ENCODE results near the gene S100A13. TPM values are rescaled to one million over a fixed set of nuclear protein-coding genes. Genes with fewer than 3 reads are reported as not detected.
"Not testable (repeated sequence)": the region's sequence is repeated elsewhere in the genome, so short reads cannot be mapped to it uniquely, and the experiment has no call there.

S100A13 gene
- total RNA-seq, 4 donors from 2014 or later, result 118 to 192 (median 176) TPM

DNA sequence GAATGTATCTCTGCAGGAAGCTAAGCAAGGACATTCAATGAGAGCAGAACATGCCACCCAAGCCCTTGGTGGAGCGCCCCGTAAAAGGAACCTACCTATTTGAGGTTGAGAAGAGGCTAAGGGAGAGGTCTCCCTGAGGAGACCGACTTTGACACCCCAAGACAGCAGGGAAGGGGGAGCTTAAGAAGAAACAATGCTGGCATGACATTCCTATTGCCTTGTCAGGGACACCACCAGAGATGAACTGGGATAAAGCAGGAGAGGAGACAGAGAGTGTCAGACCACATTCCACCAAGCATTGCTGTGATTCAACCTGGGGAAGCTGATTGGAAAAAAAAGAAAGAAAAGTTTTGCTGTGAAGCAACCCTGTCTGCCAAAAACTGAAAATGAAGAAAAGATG lies 48.4 kb downstream of the S100A13 start:
- TF ChIP-seq, protein P1, sequence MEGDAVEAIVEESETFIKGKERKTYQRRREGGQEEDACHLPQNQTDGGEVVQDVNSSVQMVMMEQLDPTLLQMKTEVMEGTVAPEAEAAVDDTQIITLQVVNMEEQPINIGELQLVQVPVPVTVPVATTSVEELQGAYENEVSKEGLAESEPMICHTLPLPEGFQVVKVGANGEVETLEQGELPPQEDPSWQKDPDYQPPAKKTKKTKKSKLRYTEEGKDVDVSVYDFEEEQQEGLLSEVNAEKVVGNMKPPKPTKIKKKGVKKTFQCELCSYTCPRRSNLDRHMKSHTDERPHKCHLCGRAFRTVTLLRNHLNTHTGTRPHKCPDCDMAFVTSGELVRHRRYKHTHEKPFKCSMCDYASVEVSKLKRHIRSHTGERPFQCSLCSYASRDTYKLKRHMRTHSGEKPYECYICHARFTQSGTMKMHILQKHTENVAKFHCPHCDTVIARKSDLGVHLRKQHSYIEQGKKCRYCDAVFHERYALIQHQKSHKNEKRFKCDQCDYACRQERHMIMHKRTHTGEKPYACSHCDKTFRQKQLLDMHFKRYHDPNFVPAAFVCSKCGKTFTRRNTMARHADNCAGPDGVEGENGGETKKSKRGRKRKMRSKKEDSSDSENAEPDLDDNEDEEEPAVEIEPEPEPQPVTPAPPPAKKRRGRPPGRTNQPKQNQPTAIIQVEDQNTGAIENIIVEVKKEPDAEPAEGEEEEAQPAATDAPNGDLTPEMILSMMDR (IDR thresholded peaks at IDR 0.05), result no peak
- DNase-seq (ENCODE audit: low spot score), result no peak
- ATAC-seq (ENCODE audit: low FRiP score), result no peak

DNA sequence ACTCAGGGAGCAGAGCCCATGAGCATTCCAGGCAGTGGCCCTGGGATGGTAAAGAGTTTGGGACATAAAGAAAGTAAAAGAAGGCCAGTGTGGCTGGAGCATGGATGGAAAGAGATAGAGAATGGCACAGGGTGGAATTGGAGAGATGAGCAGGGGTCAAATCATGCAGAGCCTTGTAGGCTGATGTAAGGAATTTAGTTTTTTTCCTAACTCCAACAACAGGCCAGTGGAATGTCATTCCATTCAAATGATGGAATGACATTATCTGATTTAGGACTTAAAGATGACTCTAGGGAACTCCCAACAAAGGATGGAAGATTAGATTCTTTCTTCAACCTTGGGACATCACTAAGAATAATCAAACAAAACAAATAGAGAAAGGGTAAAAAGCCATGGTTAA lies 48.8 kb downstream of the S100A13 start:
- DNase-seq (ENCODE audit: low spot score), result no peak
- ATAC-seq (ENCODE audit: low FRiP score), result no peak
- TF ChIP-seq, protein P1 (IDR thresholded peaks at IDR 0.05), result no peak

DNA sequence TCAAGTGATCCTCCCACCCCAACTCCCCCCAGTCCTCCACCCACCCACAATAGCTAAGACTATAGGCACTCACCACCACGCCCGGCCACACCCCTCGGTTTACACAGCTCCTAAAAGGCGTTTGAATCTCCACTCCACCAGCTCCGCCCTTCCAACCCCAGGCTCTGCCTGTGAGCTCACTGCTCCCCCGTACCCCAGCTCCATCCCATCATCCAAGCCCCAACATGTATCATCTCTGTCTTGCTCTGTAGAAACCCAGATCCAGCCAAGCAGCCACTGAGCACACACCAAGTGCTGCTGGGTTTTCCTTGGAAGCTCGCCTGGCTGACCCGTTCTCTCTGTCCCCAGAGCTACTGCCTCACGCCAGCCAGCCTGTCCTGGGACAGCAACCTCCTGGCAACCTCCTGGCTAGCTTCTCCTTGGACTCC lies 49.7 kb downstream of the S100A13 start:
- ATAC-seq (ENCODE audit: low FRiP score) (peak; percentile 28), DNase-seq (ENCODE audit: low spot score) (no peak)
- TF ChIP-seq, protein P1 (IDR thresholded peaks at IDR 0.05), result no peak

DNA sequence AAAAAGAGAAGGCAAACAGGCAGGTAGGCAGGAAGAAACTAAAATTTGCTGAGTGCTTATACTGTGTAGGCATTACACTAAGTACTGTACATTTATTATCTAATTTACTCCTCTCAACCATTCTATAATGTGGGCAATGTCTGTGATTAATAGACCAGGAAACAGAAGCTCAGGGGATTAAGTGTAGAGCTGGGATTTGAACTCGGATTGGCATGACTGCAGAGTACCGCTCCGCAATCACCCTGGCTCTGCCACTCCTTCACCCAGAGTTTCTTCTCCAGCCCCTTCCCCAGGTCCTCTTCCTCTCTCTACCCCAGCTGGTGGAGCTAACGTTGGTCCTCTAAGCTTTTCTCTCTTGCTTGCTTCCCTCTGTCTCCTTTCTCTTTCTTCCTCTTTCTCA lies 50.2 kb downstream of the S100A13 start:
- no peak for ATAC-seq (ENCODE audit: low FRiP score)
- TF ChIP-seq, protein P1 (IDR thresholded peaks at IDR 0.05), result no peak
- DNase-seq (ENCODE audit: low spot score), result no peak

DNA sequence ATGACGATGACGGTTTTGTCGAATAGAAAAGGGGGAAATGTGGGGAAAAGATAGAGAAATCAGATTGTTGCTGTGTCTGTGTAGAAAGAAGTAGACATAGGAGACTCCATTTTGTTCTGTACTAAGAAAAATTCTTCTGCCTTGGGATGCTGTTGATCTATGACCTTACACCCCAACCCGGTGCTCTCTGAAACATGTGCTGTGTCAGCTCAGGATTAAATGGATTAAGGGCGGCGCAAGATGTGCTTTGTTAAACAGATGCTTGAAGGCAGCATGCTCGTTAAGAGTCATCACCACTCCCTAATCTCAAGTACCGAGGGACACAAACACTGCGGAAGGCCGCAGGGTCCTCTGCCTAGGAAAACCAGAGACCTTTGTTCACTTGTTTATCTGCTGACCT lies 51.8 kb downstream of the S100A13 start:
- not testable (repeated sequence) for DNase-seq (ENCODE audit: low spot score); ATAC-seq (ENCODE audit: low FRiP score)

DNA sequence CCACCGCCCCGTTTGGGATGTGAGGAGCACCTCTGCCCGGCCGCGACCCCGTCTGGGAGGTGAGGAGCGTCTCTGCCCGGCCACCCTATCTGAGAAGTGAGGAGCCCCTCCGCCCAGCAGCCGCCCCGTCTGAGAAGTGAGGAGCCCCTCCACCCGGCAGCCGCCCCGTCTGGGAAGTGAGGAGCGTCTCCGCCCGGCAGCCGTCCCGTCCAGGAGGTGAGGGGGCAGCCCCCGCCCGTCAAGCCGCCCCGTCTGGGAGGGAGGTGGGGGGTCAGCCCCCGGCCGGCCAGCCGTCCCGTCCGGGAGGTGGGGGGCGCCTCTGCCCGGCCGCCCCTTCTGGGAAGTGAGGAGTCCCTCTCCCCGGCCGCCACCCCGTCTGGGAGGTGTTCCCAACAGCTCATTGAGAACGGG lies 52.2 kb downstream of the S100A13 start:
- DNase-seq (ENCODE audit: low spot score), result not testable (repeated sequence)

DNA sequence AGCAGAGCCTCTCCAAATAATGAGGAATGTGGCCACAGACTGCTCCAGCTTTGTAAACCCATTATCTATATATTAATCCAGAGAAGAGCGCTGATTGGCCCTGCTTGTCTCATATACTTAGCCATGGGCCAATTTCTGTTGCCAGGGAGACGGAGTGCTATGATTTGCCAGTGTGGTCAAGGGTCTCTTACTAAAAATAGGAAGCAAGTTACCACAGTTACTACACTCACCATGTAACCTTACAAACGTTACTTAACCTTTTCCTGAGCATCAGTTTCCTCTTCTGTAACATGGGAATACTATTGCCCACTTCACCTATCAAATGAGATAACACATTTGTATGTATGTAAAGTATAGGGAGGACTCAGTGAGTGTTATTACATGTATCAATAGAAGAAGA lies 54.0 kb downstream of the S100A13 start:
- DNase-seq (ENCODE audit: low spot score), result no peak
- TF ChIP-seq, protein P1 (IDR thresholded peaks at IDR 0.05), result no peak
- ATAC-seq (ENCODE audit: low FRiP score), result no peak

More for the DNA sequence above, 52.2 kb downstream of the S100A13 start:
- ATAC-seq (ENCODE audit: low FRiP score), result not testable (repeated sequence)

DNA sequence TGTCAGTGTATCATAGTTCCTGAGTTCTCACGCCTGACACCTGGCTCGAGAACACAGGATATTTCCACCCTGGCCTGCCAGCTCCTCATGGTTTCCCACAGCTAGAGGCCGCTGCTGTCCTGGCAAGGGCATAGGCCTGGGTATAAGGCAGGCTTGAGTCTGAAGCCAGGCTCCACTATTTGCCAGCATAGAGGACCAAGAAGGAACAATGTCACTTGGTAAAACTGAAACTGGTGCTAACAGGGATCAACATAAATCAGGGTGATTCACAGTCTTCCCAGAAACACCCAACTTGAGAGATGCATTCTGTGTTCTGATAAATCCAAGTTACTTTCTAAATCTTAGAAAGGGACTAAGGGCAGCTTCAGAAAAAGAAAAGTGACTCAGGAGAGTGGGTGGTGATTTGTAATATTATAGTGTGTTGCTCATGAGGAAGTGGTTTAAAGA lies 54.7 kb downstream of the S100A13 start:
- DNase-seq (ENCODE audit: low spot score) (no peak), ATAC-seq (ENCODE audit: low FRiP score) (peak; percentile 73)
- TF ChIP-seq, protein P1 (IDR thresholded peaks at IDR 0.05), result peak in 2 of 3 donors; percentile 29 to 62
